SK-N-SH treated with all-trans-retinoic acid at 6 μM for 48 hours (cell line): Measurements from ENCODE around the gene GPC6.

Experiments used
- ARNTL ChIP-seq: fragments of 450-650 bp; formaldehyde crosslinking; IDR thresholded peaks from 2 replicates; pipeline ENCODE4 v1.5.0; 2020; ENCODE audit warnings: low read depth, mild to moderate bottlenecking, moderate library complexity, borderline replicate concordance
- ISL1 ChIP-seq: fragments of 250-450 bp; sonication (Bioruptor Pico); IDR thresholded peaks from 2 replicates; pipeline ENCODE4 v2.1.2; 2022; ENCODE audit warnings: mild to moderate bottlenecking, moderate library complexity
- OSR1 ChIP-seq: fragments of 250-450 bp; sonication (Bioruptor Pico); IDR thresholded peaks from 2 replicates; pipeline ENCODE4 v1.8.0; 2022; ENCODE audit warnings: moderate library complexity, mild to moderate bottlenecking, inconsistent platforms
- TF ChIP-seq, protein P1 (sequence below): fragments of 250-450 bp; sonication (Bioruptor Pico); IDR thresholded peaks from 2 replicates; pipeline ENCODE4 v1.8.0; 2020; ENCODE audit warnings: mild to moderate bottlenecking, moderate library complexity, borderline replicate concordance

DNA sequence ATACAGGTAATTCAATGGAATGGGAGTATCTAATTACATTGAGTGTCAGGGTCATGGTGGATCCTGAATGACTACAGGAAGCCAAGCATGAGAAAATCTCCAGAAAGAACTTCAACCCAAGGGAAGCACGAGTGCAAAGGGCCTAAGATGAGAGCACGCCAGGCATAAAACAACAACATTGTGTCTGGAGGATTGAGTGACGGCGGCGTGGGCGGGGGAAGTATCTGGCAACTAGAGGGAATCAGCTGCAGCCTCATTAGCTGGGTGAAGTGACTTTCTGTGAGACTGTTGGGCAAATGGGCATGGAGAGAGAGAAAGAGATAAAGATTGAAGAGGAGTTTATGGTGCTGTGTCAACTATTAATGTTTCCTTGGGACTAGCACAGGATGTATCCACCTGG, 194.3 kb downstream of the GPC6 start:
- no peak for TF ChIP-seq ARNTL (CRISPR knock-in tag)
- TF ChIP-seq ISL1 (CRISPR knock-in tag), result no peak
- TF ChIP-seq OSR1, result no peak
- TF ChIP-seq, protein P1, sequence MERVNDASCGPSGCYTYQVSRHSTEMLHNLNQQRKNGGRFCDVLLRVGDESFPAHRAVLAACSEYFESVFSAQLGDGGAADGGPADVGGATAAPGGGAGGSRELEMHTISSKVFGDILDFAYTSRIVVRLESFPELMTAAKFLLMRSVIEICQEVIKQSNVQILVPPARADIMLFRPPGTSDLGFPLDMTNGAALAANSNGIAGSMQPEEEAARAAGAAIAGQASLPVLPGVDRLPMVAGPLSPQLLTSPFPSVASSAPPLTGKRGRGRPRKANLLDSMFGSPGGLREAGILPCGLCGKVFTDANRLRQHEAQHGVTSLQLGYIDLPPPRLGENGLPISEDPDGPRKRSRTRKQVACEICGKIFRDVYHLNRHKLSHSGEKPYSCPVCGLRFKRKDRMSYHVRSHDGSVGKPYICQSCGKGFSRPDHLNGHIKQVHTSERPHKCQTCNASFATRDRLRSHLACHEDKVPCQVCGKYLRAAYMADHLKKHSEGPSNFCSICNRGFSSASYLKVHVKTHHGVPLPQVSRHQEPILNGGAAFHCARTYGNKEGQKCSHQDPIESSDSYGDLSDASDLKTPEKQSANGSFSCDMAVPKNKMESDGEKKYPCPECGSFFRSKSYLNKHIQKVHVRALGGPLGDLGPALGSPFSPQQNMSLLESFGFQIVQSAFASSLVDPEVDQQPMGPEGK (CRISPR knock-in tag), result no peak
